HG03442 (cell line): ENCODE measurements around the gene CCDC197.

Experiments used
- ATAC-seq: cut with Tn5 transposase; IDR thresholded peaks from one replicate; pipeline ENCODE4 v1.9.1; 2021; ENCODE audit warnings: mild to moderate bottlenecking, moderate library complexity; ENCODE audit not compliant: unreplicated experiment

Gene CCDC197

GRCh38 chr14:94022532-94023411 is 25.7 kb downstream of the CCDC197 start:
- ATAC-seq = no peak

GRCh38 chr14:94024549-94024948 is 27.4 kb downstream of the CCDC197 start:
- no peak for ATAC-seq

GRCh38 chr14:94025720-94026119 is 28.6 kb downstream of the CCDC197 start:
- no peak for ATAC-seq

- peak; percentile 99 for ATAC-seq
Measured at GRCh38 chr14:94026173-94026888, 29.2 kb downstream of the CCDC197 start, which contains the start of gene OTUB2. Gene OTUB2 (plus strand): TSS chr14:94026340. CDS start chr14:94026538, 198 bp downstream.

GRCh38 chr14:94026889-94027469 is 29.9 kb downstream of the CCDC197 start:
- ATAC-seq = no peak

- ATAC-seq = no peak
Measured at GRCh38 chr14:94027566-94028449, 30.7 kb downstream of the CCDC197 start.

- peak; percentile 25 for ATAC-seq
Measured at GRCh38 chr14:94028450-94028826, 31.3 kb downstream of the CCDC197 start.

GRCh38 chr14:94029265-94029664 is 32.2 kb downstream of the CCDC197 start:
- ATAC-seq = no peak

- no peak for ATAC-seq
Measured at GRCh38 chr14:94029671-94030203, 32.6 kb downstream of the CCDC197 start.

GRCh38 chr14:94030571-94030970 is 33.5 kb downstream of the CCDC197 start:
- no peak for ATAC-seq

GRCh38 chr14:94031161-94031882 is 34.2 kb downstream of the CCDC197 start:
- no peak for ATAC-seq

GRCh38 chr14:94031883-94032279 is 34.8 kb downstream of the CCDC197 start:
- ATAC-seq = no peak

- no peak for ATAC-seq
Measured at GRCh38 chr14:94034886-94035285, 37.8 kb downstream of the CCDC197 start.

- peak; percentile 79 for ATAC-seq
Measured at GRCh38 chr14:94036313-94037167, 39.4 kb downstream of the CCDC197 start.

GRCh38 chr14:94037954-94038353 is 40.9 kb downstream of the CCDC197 start:
- ATAC-seq = no peak

- no peak for ATAC-seq
Measured at GRCh38 chr14:94038510-94038909, 41.4 kb downstream of the CCDC197 start.

GRCh38 chr14:94038921-94039629 is 42.0 kb downstream of the CCDC197 start:
- ATAC-seq = no peak

GRCh38 chr14:94040247-94040646 is 43.1 kb downstream of the CCDC197 start:
- no peak for ATAC-seq
